Endothelial cell of umbilical vein (primary cell): ENCODE measurements around the gene HCFC1. TPM values are rescaled to one million over a fixed set of nuclear protein-coding genes. Genes with fewer than 3 reads are reported as not detected.

Source experiments
- BruUV-seq: library from RNA; stranded (reverse); fragments of 400-500 nt; replicated peaks from 2 replicates; lab custom pipeline; 2021; lab: Mats Ljungman, UMichigan
- CTCF ChIA-PET: fragments of 300-600, 350-600 bp; sonication (Branson Sonifier 250); formaldehyde crosslinking; loops from one replicate; lab custom pipeline; 2021; ENCODE audit warnings: antibody characterized with exemption, inconsistent platforms; lab: Charles Lee
- POLR2A ChIA-PET: fragments of 300-600, 350-600 bp; sonication (Branson Sonifier 250); formaldehyde crosslinking; loops from one replicate; lab custom pipeline; 2021; ENCODE audit warnings: antibody characterized with exemption, inconsistent platforms; lab: Charles Lee
- DNase-seq: peaks from one replicate; pipeline ENCODE4 v3.0.0-alpha.2; 2011; ENCODE audit warnings: low read depth, low spot score
- FAIRE-seq: peaks from 2 replicates; lab custom pipeline; 2011; peaks lifted over from hg19 to GRCh38; lab: Jason Lieb, UNC
- H2AFZ ChIP-seq: 2 replicates; pipeline ENCODE4 v1.6.0; 2012; ENCODE audit warnings: low read depth, low read length, control low read depth, inconsistent platforms
- H3K27ac ChIP-seq: 2 replicates; pipeline ENCODE4 v1.5.1; 2011; ENCODE audit warnings: low read depth, mild to moderate bottlenecking, control low read depth, low read length, moderate library complexity; ENCODE audit not compliant: insufficient read depth
- H3K27me3 ChIP-seq, 2 experiments: 2 replicates each; pipeline versions ENCODE4 v1.6.0 to v1.6.1; 2011; ENCODE audit warnings: low read length in 2 of 2, mixed read lengths in 1 of 2; ENCODE audit not compliant: control insufficient read depth in 2 of 2, insufficient read depth in 2 of 2
- H3K36me3 ChIP-seq, 2 experiments: 2 replicates in 1 of 2; 3 replicates in 1 of 2; pipeline ENCODE4 v1.5.1; 2011; ENCODE audit warnings: low read length in 2 of 2, mild to moderate bottlenecking in 1 of 2, moderate library complexity in 1 of 2; ENCODE audit not compliant: control insufficient read depth in 2 of 2, insufficient read depth in 2 of 2; ENCODE audit errors: extremely low read depth in 1 of 2
- H3K4me1 ChIP-seq: 3 replicates; pipeline ENCODE4 v1.5.1; 2011; ENCODE audit warnings: mild to moderate bottlenecking, low read length; ENCODE audit not compliant: control insufficient read depth, insufficient read depth; ENCODE audit errors: extremely low read depth
- H3K4me2 ChIP-seq: 2 replicates; pipeline ENCODE4 v1.6.1; 2011; ENCODE audit warnings: low read length, control low read depth, mixed read lengths; ENCODE audit not compliant: insufficient read depth
- H3K4me3 ChIP-seq, 3 experiments: fragments of 200-600 bp in 1 of 3; sonication (generic), shearing (Covaris generic) in 1 of 3; replicated peaks in 1 of 3; 2 replicates each; pipeline ENCODE4 v1.5.1; 2011 to 2016; ENCODE audit warnings: control low read depth in 3 of 3, low read length in 3 of 3, mild to moderate bottlenecking in 2 of 3, inconsistent platforms in 1 of 3, low read depth in 1 of 3, moderate library complexity in 1 of 3; ENCODE audit not compliant: insufficient read depth in 1 of 3
- H3K79me2 ChIP-seq: 2 replicates; pipeline ENCODE4 v1.6.0; 2012; ENCODE audit warnings: low read length, inconsistent platforms; ENCODE audit not compliant: control insufficient read depth, insufficient read depth
- H3K9ac ChIP-seq: replicated peaks from 2 replicates; pipeline ENCODE3; 2011; ENCODE audit warnings: low read length, control low read depth; ENCODE audit not compliant: insufficient read depth; ENCODE audit errors: extremely low read depth
- H3K9me1 ChIP-seq: replicated peaks from 3 replicates; pipeline ENCODE4 v1.6.0; 2011; ENCODE audit warnings: mild to moderate bottlenecking, low read length; ENCODE audit not compliant: control insufficient read depth, insufficient read depth; ENCODE audit errors: extremely low read depth
- H3K9me3 ChIP-seq: replicated peaks from 2 replicates; pipeline ENCODE4 v1.5.1; 2012; ENCODE audit warnings: low read length, inconsistent platforms; ENCODE audit not compliant: control insufficient read depth, insufficient read depth
- H4K20me1 ChIP-seq: replicated peaks from 2 replicates; pipeline ENCODE3; 2011; ENCODE audit warnings: mild to moderate bottlenecking, low read length; ENCODE audit not compliant: control insufficient read depth, insufficient read depth; ENCODE audit errors: extremely low read depth
- EZH2 ChIP-seq: IDR thresholded peaks from 2 replicates; pipeline ENCODE4 v1.6.1; 2012; ENCODE audit warnings: borderline replicate concordance, low read depth, mild to moderate bottlenecking, moderate library complexity, low read length, inconsistent platforms; ENCODE audit not compliant: severe bottlenecking
- FOS ChIP-seq: IDR thresholded peaks from 2 replicates; pipeline ENCODE4 v1.6.1; 2011; ENCODE audit warnings: mild to moderate bottlenecking, low read length, moderate library complexity, borderline replicate concordance; ENCODE audit not compliant: insufficient read depth
- JUN ChIP-seq: IDR thresholded peaks from 2 replicates; pipeline ENCODE4 v1.6.1; 2011; ENCODE audit warnings: borderline replicate concordance, low read depth; ENCODE audit not compliant: insufficient read length, insufficient read depth
- POLR2A ChIP-seq: IDR thresholded peaks from 2 replicates; pipeline ENCODE4 v1.6.1; 2012; ENCODE audit warnings: low read depth, mild to moderate bottlenecking, control low read depth, low read length
- POLR2AphosphoS5 ChIP-seq: IDR thresholded peaks from 2 replicates; pipeline ENCODE4 v1.6.1; 2012; ENCODE audit warnings: low read depth, mild to moderate bottlenecking, control low read depth, low read length, moderate library complexity; ENCODE audit not compliant: insufficient read depth
- dilution Hi-C: fragments of 300-500 bp; cut with MboI; formaldehyde crosslinking; loops from one replicate; pipeline ENCODE4 v1.15.0; 2019; ENCODE audit warnings: low sequenced_read_pairs; ENCODE audit not compliant: extremely low pct_ligation_motif_present
- intact Hi-C: fragments of 100-400 bp; cut with micrococcal nuclease; formaldehyde crosslinking; loops from one replicate; pipeline ENCODE4 v1.10.0; 2022
- polyA plus RNA-seq, 4 experiments: library from polyadenylated mRNA; depleted of rRNA in 3 of 4; stranded (reverse) in 3 of 4; unstranded in 1 of 4; fragments of >200 nt; gene quantifications; 2 replicates each; pipeline versions ENCODE4 v1.2.1 to v1.2.3, GENCODE V29; 2011 to 2012; ENCODE audit warnings: missing spikeins in 1 of 4
- total RNA-seq: library from RNA; stranded (reverse); gene quantifications from 2 replicates; pipeline ENCODE4 v1.2.3, GENCODE V29; 2021
- TF ChIP-seq, protein P1 (sequence below): IDR thresholded peaks from 2 replicates; pipeline ENCODE4 v1.6.1; 2011; ENCODE audit not compliant: insufficient read depth, insufficient read length
- TF ChIP-seq, protein P2 (sequence below), 2 donors: IDR thresholded peaks; 1 replicate in 1 of 2; 2 replicates in 1 of 2; pipeline ENCODE4 v1.5.1; 2011; ENCODE audit warnings: low read length in 2 of 2, mild to moderate bottlenecking in 2 of 2, moderate library complexity in 2 of 2, control low read depth in 1 of 2, inconsistent platforms in 1 of 2, low read depth in 1 of 2; ENCODE audit not compliant: insufficient read depth in 1 of 2; ENCODE audit errors: extremely low read depth in 1 of 2

Gene HCFC1
- total and polyA plus RNA-seq, 2 donors (not counting 3 experiments of a cell fraction or from before 2014, with no cell fraction given): 15.9 to 85.9 TPM

DNA sequence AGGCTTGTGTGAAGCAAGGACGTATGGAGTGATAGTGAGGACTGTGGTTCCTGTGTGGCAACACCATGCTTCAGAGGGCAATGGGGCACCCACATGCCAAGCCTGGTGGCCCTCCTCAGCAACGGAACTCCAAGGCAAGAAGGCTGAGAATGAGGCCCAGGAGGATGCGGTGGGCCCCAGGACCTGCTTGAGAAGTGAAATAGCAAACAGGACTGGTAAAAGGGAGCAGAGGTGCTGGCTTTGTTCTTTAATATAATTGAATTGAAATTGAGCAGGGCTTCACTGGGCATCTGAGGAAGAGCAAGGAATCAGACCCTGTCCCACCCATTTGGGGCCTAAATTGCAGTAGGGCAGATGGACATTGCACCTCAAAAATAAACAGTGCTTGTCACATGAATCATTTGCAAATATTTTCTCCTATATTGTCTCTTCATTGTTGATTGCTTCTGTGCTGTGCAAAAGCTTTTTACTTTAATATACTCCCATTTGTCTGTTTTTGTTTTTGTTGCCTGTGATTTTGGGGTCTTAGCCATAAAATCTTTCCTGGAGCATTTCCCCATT, 3.2 kb upstream of the HCFC1 start:
- H3K9me3 ChIP-seq: no peaks in the 10 kb centered on the region
- no peak overlapping the region for H3K27ac ChIP-seq
- H3K4me2 ChIP-seq: no peak overlapping the region
- intact Hi-C loops: no loop called here
- H3K27me3 ChIP-seq: no peaks in the 10 kb centered on the region
- dilution Hi-C loops: no loop called here
- H3K4me1 ChIP-seq: peaks cover 17% of the 10 kb centered on the region
- H3K9me1 ChIP-seq: no peaks in the 10 kb centered on the region
- ChIA-PET POLR2A (no interaction called here), CTCF (interaction anchor here (1.1 to 1.3 kb wide), 2 partner anchors 38 to 46 kb away, joined by 3 to 8 read pairs; no protein-coding TSS in a partner anchor)
- H4K20me1 ChIP-seq: no peaks in the 10 kb centered on the region
- no peak overlapping the region for H3K4me3 ChIP-seq
- DNase-seq (no peak), FAIRE-seq (no peak)
- H3K9ac ChIP-seq: no peak overlapping the region
- TF ChIP-seq, protein P1, sequence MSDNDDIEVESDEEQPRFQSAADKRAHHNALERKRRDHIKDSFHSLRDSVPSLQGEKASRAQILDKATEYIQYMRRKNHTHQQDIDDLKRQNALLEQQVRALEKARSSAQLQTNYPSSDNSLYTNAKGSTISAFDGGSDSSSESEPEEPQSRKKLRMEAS: no peak
- no peak for TF ChIP-seq EZH2
- TF ChIP-seq, protein P2, sequence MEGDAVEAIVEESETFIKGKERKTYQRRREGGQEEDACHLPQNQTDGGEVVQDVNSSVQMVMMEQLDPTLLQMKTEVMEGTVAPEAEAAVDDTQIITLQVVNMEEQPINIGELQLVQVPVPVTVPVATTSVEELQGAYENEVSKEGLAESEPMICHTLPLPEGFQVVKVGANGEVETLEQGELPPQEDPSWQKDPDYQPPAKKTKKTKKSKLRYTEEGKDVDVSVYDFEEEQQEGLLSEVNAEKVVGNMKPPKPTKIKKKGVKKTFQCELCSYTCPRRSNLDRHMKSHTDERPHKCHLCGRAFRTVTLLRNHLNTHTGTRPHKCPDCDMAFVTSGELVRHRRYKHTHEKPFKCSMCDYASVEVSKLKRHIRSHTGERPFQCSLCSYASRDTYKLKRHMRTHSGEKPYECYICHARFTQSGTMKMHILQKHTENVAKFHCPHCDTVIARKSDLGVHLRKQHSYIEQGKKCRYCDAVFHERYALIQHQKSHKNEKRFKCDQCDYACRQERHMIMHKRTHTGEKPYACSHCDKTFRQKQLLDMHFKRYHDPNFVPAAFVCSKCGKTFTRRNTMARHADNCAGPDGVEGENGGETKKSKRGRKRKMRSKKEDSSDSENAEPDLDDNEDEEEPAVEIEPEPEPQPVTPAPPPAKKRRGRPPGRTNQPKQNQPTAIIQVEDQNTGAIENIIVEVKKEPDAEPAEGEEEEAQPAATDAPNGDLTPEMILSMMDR (IDR thresholded peaks at IDR 0.05; ENCODE audit: extremely low read depth in 1 of 2, insufficient read depth in 1 of 2, low read depth in 1 of 2, low read length in 2 of 2): no peak
- TF ChIP-seq FOS: no peak
- no peak for TF ChIP-seq POLR2AphosphoS5
- TF ChIP-seq POLR2A: no peak
- TF ChIP-seq JUN: no peak
- H3K36me3 ChIP-seq: no peaks in the 10 kb centered on the region
- H2AFZ ChIP-seq: no peak overlapping the region
- H3K79me2 ChIP-seq: peaks cover 15% of the 10 kb centered on the region
- no TSS peak for BruUV-seq
